ENCODE measurements around the gene EPSTI1.

EPSTI1 gene

GRCh38 chr13:42969565-42970172 lies 22.4 kb downstream of the EPSTI1 start:
- no peak for DNase-seq

GRCh38 chr13:42968906-42969305 lies 23.1 kb downstream of the EPSTI1 start:
- DNase-seq = no peak

GRCh38 chr13:42967660-42968059 lies 24.4 kb downstream of the EPSTI1 start:
- no peak for DNase-seq

- DNase-seq = no peak
Observed at GRCh38 chr13:42965281-42965680, 26.8 kb downstream of the EPSTI1 start.

GRCh38 chr13:42964761-42965161 lies 27.3 kb downstream of the EPSTI1 start:
- no peak for DNase-seq

- no peak for DNase-seq
Observed at GRCh38 chr13:42959615-42960014, 32.4 kb downstream of the EPSTI1 start.

- no peak for DNase-seq
Observed at GRCh38 chr13:42957881-42958280, 34.2 kb downstream of the EPSTI1 start.

GRCh38 chr13:42950181-42950580 lies 41.9 kb downstream of the EPSTI1 start:
- DNase-seq = no peak

- DNase-seq = no peak
Observed at GRCh38 chr13:42947925-42948324, 44.1 kb downstream of the EPSTI1 start.

GRCh38 chr13:42946927-42947326 lies 45.1 kb downstream of the EPSTI1 start:
- no peak for DNase-seq

GRCh38 chr13:42929886-42930535 lies 62.0 kb downstream of the EPSTI1 start:
- peak; percentile 73 for DNase-seq

- no peak for DNase-seq
Observed at GRCh38 chr13:42926555-42926954, 65.5 kb downstream of the EPSTI1 start.

GRCh38 chr13:42926043-42926442 lies 66.0 kb downstream of the EPSTI1 start:
- DNase-seq = no peak

- no peak for DNase-seq
Observed at GRCh38 chr13:42925626-42926025, 66.4 kb downstream of the EPSTI1 start.

- no peak for DNase-seq
Observed at GRCh38 chr13:42924344-42924743, 67.7 kb downstream of the EPSTI1 start.

GRCh38 chr13:42907745-42908144 lies 84.3 kb downstream of the EPSTI1 start:
- DNase-seq = no peak

- no peak for DNase-seq
Observed at GRCh38 chr13:42906257-42906656, 85.8 kb downstream of the EPSTI1 start.

- DNase-seq = no peak
Observed at GRCh38 chr13:42905579-42905978, 86.5 kb downstream of the EPSTI1 start.

GRCh38 chr13:42899266-42899665 lies 92.8 kb downstream of the EPSTI1 start:
- DNase-seq = no peak

- no peak for DNase-seq
Observed at GRCh38 chr13:42895776-42896175, 96.3 kb downstream of the EPSTI1 start.

- DNase-seq = peak; percentile 4
Observed at GRCh38 chr13:42894765-42895243, 97.2 kb downstream of the EPSTI1 start.

GRCh38 chr13:42893214-42893671 lies 98.8 kb downstream of the EPSTI1 start:
- DNase-seq = no peak

- DNase-seq = no peak
Observed at GRCh38 chr13:42892760-42893159, 99.3 kb downstream of the EPSTI1 start.

- no peak for DNase-seq
Observed at GRCh38 chr13:42891591-42891990, 100.5 kb downstream of the EPSTI1 start.

GRCh38 chr13:42885325-42885724 lies 106.7 kb downstream of the EPSTI1 start:
- DNase-seq = no peak

Data from NCI-H524 treated with DMSO at 0.1 percent for 48 hours (cell line).